Measurements from ENCODE around the gene IER5L.

The IER5L gene

GRCh38 chr9:129171993-129172751, 5.9 kb downstream of the IER5L start:
- 0 out of 2 replicates have a peak, but pooled peaks have one; percentile 1 for TF ChIP-seq SPI1 (IDR thresholded peaks at IDR 0.05; ENCODE audit: borderline replicate concordance, low read depth)
- TF ChIP-seq GABPA (IDR thresholded peaks at IDR 0.05; ENCODE audit: low read depth) = no peak
- H3K27me3 ChIP-seq (ENCODE audit: insufficient read depth, poor library complexity, severe bottlenecking) = no peaks in the 10 kb centered on the region
- H3K4me3 ChIP-seq (replicated peaks; ENCODE audit: insufficient read depth, low read length) = no peak overlapping the region
- DNase-seq (ENCODE audit: low read depth in 1 of 2, low spot score in 1 of 2) = no peak
- H3K27ac ChIP-seq (replicated peaks) = no peak overlapping the region

GRCh38 chr9:129170229-129170628, 7.8 kb downstream of the IER5L start:
- no peaks in the 10 kb centered on the region for H3K27me3 ChIP-seq (ENCODE audit: insufficient read depth, poor library complexity, severe bottlenecking)
- TF ChIP-seq CTCF (IDR thresholded peaks at IDR 0.05; ENCODE audit: insufficient read depth, low read length) = no peak
- no peak for TF ChIP-seq POLR2AphosphoS5 (IDR thresholded peaks at IDR 0.05; ENCODE audit: low read depth)
- no peak overlapping the region for H3K27ac ChIP-seq (replicated peaks)
- H3K4me3 ChIP-seq (replicated peaks; ENCODE audit: insufficient read depth, low read length) = no peak overlapping the region
- no peak for DNase-seq (ENCODE audit: low read depth in 1 of 2, low spot score in 1 of 2)

- H3K4me3 ChIP-seq (replicated peaks; ENCODE audit: insufficient read depth, low read length) = no peak overlapping the region
These were observed 11.2 kb downstream of the IER5L start for GRCh38 chr9:129166623-129167557.

More at GRCh38 chr9:129166623-129167557, 11.2 kb downstream of the IER5L start:
- peak overlapping the region; percentile 54 for H3K27ac ChIP-seq (replicated peaks)
- DNase-seq (ENCODE audit: low read depth in 1 of 2, low spot score in 1 of 2) = peak; percentile 72 to 78
- H3K27me3 ChIP-seq (ENCODE audit: insufficient read depth, poor library complexity, severe bottlenecking) = no peaks in the 10 kb centered on the region
- no peak for TF ChIP-seq CTCF (IDR thresholded peaks at IDR 0.05; ENCODE audit: insufficient read depth, low read length)
- no peak for TF ChIP-seq REST (IDR thresholded peaks at IDR 0.05; ENCODE audit: insufficient replicate concordance, low read depth)
- no peak for TF ChIP-seq POLR2AphosphoS5 (IDR thresholded peaks at IDR 0.05; ENCODE audit: low read depth)
- TF ChIP-seq SPI1 (IDR thresholded peaks at IDR 0.05; ENCODE audit: borderline replicate concordance, low read depth) = peak; percentile 46; the same call in 1 of the 2 replicates
- no peak for TF ChIP-seq GABPA (IDR thresholded peaks at IDR 0.05; ENCODE audit: low read depth)

Measured in HL-60 (cell line).